CD4-positive, CD25-positive, alpha-beta regulatory T cell (primary cell): ENCODE results near the gene KRTAP4-1. TPM values are rescaled to one million over a fixed set of nuclear protein-coding genes. Genes with fewer than 3 reads are reported as not detected.

Experiments used
- ATAC-seq, 2 donors: fragments of 150-1000 bp; cut with Tn5 transposase; one replicate each; pipeline ENCODE4 v1.10.0; 2021; ENCODE audit warnings: low read depth in 2 of 2, moderate number of reproducible peaks in 2 of 2, moderate library complexity in 1 of 2
- DNase-seq, 3 donors: peaks; one replicate each; pipeline versions ENCODE4 v3.0.0 to v3.0.0-alpha.2; 2012 to 2022; ENCODE audit warnings: mixed read lengths in 1 of 3
- H3K27ac ChIP-seq: one replicate; pipeline ENCODE4 v1.7.0; 2013; ENCODE audit warnings: mild to moderate bottlenecking, low read length; ENCODE audit not compliant: insufficient read depth, poor library complexity, severe bottlenecking
- H3K27me3 ChIP-seq: one replicate; pipeline ENCODE4 v1.7.0; 2013; ENCODE audit warnings: low read length; ENCODE audit not compliant: control insufficient read depth, insufficient read depth
- H3K36me3 ChIP-seq: one replicate; pipeline ENCODE4 v1.7.0; 2013; ENCODE audit warnings: mild to moderate bottlenecking, low read length, moderate library complexity; ENCODE audit not compliant: control insufficient read depth, insufficient read depth
- H3K4me1 ChIP-seq: 2 replicates; pipeline ENCODE4 v1.7.0; 2013; ENCODE audit warnings: mild to moderate bottlenecking, low read length; ENCODE audit not compliant: insufficient read depth, control insufficient read depth, poor library complexity, severe bottlenecking
- H3K4me3 ChIP-seq: one replicate; pipeline ENCODE4 v1.7.0; 2013; ENCODE audit warnings: low read depth, mild to moderate bottlenecking, low read length, moderate library complexity
- H3K9me3 ChIP-seq, 2 experiments: 1 replicate in 1 of 2; 2 replicates in 1 of 2; pipeline ENCODE4 v1.7.0; 2013; ENCODE audit warnings: low read length in 2 of 2, mild to moderate bottlenecking in 1 of 2, moderate library complexity in 1 of 2; ENCODE audit not compliant: control insufficient read depth in 2 of 2
- H3K27ac Mint-ChIP-seq, 3 donors: one replicate each; pipeline ENCODE4 v1.8.0; 2020 to 2022; ENCODE audit warnings: mild to moderate bottlenecking in 3 of 3, mixed read lengths in 3 of 3, moderate library complexity in 2 of 3
- H3K27me3 Mint-ChIP-seq: one replicate; pipeline ENCODE4 v1.8.0; 2022; ENCODE audit warnings: mild to moderate bottlenecking, mixed read lengths
- H3K36me3 Mint-ChIP-seq: one replicate; pipeline ENCODE4 v1.8.0; 2020; ENCODE audit warnings: mixed read lengths
- H3K4me1 Mint-ChIP-seq, 4 donors: one replicate each; pipeline ENCODE4 v1.8.0; 2020 to 2022; ENCODE audit warnings: mixed read lengths in 4 of 4, mild to moderate bottlenecking in 1 of 4
- H3K4me3 Mint-ChIP-seq, 4 donors: one replicate each; pipeline ENCODE4 v1.8.0; 2020 to 2022; ENCODE audit warnings: mild to moderate bottlenecking in 4 of 4, mixed read lengths in 4 of 4, moderate library complexity in 3 of 4
- H3K9me3 Mint-ChIP-seq, 7 donors: one replicate each; pipeline ENCODE4 v1.8.0; 2020 to 2022; ENCODE audit warnings: mixed read lengths in 7 of 7, mild to moderate bottlenecking in 3 of 7, moderate library complexity in 2 of 7
- polyA plus RNA-seq, 4 donors: library from polyadenylated mRNA; unstranded; fragments of 300-500 nt; fragmentation: Illumina TruSeq; gene quantifications; one replicate each; pipeline ENCODE4 v1.2.3, GENCODE V29; 2021
- total RNA-seq: library from RNA; stranded (reverse); gene quantifications from one replicate; pipeline ENCODE4 v1.2.3, GENCODE V29; 2022

Gene KRTAP4-1
- total and polyA plus RNA-seq, 5 donors from 2014 or later, result not detected

GRCh38 chr17:41186872-41187271, 2.2 kb upstream of the KRTAP4-1 start:
- Histone ChIP-seq H3K36me3 (no peaks in the 10 kb centered on the region), H3K9me3 (no peaks in the 10 kb centered on the region), H3K4me1 (no peaks in the 10 kb centered on the region), H3K27me3 (peaks cover 13% of the 10 kb centered on the region), H3K4me3 (no peak overlapping the region), H3K27ac (no peak overlapping the region)
- Mint-ChIP-seq H3K36me3 (no peaks in the 10 kb centered on the region), H3K27me3 (peaks cover 30% of the 10 kb centered on the region), H3K4me3 (no peak overlapping the region), H3K4me1 (no peaks in the 10 kb centered on the region), H3K9me3 (peaks cover 0 to 2% (median 0%) of the 10 kb centered on the region in 7 donors), H3K27ac (no peak overlapping the region)
- ATAC-seq, result no peak
- DNase-seq, result no peak

GRCh38 chr17:41185001-41185400, 290 bp upstream of the KRTAP4-1 start:
- Mint-ChIP-seq H3K27ac (no peak overlapping the region), H3K9me3 (peaks cover 0 to 1% (median 0%) of the 10 kb centered on the region in 7 donors), H3K4me3 (no peak overlapping the region), H3K36me3 (no peaks in the 10 kb centered on the region), H3K4me1 (no peaks in the 10 kb centered on the region), H3K27me3 (peaks cover 15% of the 10 kb centered on the region)
- no peak overlapping the region for H3K27ac ChIP-seq
- H3K27me3 ChIP-seq, result peaks cover 6% of the 10 kb centered on the region
- H3K36me3 ChIP-seq, result no peaks in the 10 kb centered on the region
- H3K4me1 ChIP-seq, result no peaks in the 10 kb centered on the region
- H3K9me3 ChIP-seq, result no peaks in the 10 kb centered on the region
- no peak overlapping the region for H3K4me3 ChIP-seq
- DNase-seq (no peak), ATAC-seq (no peak)

- peaks cover 4% of the 10 kb centered on the region for H3K27me3 ChIP-seq
- H3K27ac ChIP-seq, result no peak overlapping the region
- Mint-ChIP-seq H3K27me3 (peaks cover 19% of the 10 kb centered on the region), H3K9me3 (peaks cover 0 to 1% (median 0%) of the 10 kb centered on the region in 7 donors), H3K4me3 (no peak overlapping the region), H3K36me3 (no peaks in the 10 kb centered on the region), H3K27ac (peak overlapping the region in 1 of 3 donors; percentile 45), H3K4me1 (peaks cover 0 to 2% (median 0%) of the 10 kb centered on the region in 4 donors)
- H3K4me3 ChIP-seq, result no peak overlapping the region
- no peaks in the 10 kb centered on the region for H3K36me3 ChIP-seq
- no peak for ATAC-seq
- no peak for DNase-seq
- H3K4me1 ChIP-seq, result no peaks in the 10 kb centered on the region
- H3K9me3 ChIP-seq, result no peaks in the 10 kb centered on the region
These were observed 5.7 kb downstream of the KRTAP4-1 start for GRCh38 chr17:41178843-41179616.

GRCh38 chr17:41178341-41178740, 6.4 kb downstream of the KRTAP4-1 start:
- peaks cover 0 to 1% (median 0%) of the 10 kb centered on the region in 7 donors for H3K9me3 Mint-ChIP-seq
- H3K36me3 Mint-ChIP-seq, result no peaks in the 10 kb centered on the region
- no peaks in the 10 kb centered on the region for H3K9me3 ChIP-seq
- peaks cover 19% of the 10 kb centered on the region for H3K27me3 Mint-ChIP-seq
- H3K4me3 ChIP-seq, result no peak overlapping the region
- no peaks in the 10 kb centered on the region for H3K4me1 ChIP-seq
- H3K4me3 Mint-ChIP-seq, result no peak overlapping the region
- no peaks in the 10 kb centered on the region for H3K36me3 ChIP-seq
- H3K4me1 Mint-ChIP-seq, result peaks cover 0 to 4% (median under 1%) of the 10 kb centered on the region in 4 donors
- H3K27me3 ChIP-seq, result peaks cover 4% of the 10 kb centered on the region
- H3K27ac ChIP-seq, result no peak overlapping the region
- peak; percentile 40 to 55 for ATAC-seq
- DNase-seq, result no peak
- no peak overlapping the region for H3K27ac Mint-ChIP-seq

- Histone ChIP-seq H3K27me3 (peaks cover 4% of the 10 kb centered on the region), H3K27ac (no peak within 1 kb of the TSS), H3K36me3 (no peaks in the 10 kb centered on the region), H3K4me1 (no peaks in the 10 kb centered on the region), H3K4me3 (no peak within 1 kb of the TSS), H3K9me3 (no peaks in the 10 kb centered on the region)
- H3K36me3 Mint-ChIP-seq, result no peaks in the 10 kb centered on the region
- peaks cover 0 to 1% (median 0%) of the 10 kb centered on the region in 7 donors for H3K9me3 Mint-ChIP-seq
- no peak within 1 kb of the TSS for H3K4me3 Mint-ChIP-seq
- H3K4me1 Mint-ChIP-seq, result peaks cover 0 to 5% (median 2%) of the 10 kb centered on the region in 4 donors
- ATAC-seq, result no peak
- DNase-seq, result no peak
- peak within 1 kb of the TSS in 1 of 3 donors; percentile 5 for H3K27ac Mint-ChIP-seq
- H3K27me3 Mint-ChIP-seq, result peaks cover 14% of the 10 kb centered on the region
These were observed 6.9 kb downstream of the KRTAP4-1 start, which contains the start of gene KRTAP4-2 for GRCh38 chr17:41177727-41178271. KRTAP4-2 (minus strand) TSS chr17:41178221; CDS start chr17:41178164, 57 bp downstream.

GRCh38 chr17:41176744-41177387, 7.8 kb downstream of the KRTAP4-1 start:
- Mint-ChIP-seq H3K27me3 (peaks cover 14% of the 10 kb centered on the region), H3K36me3 (no peaks in the 10 kb centered on the region), H3K4me3 (no peak overlapping the region), H3K4me1 (peaks cover 0 to 5% (median 2%) of the 10 kb centered on the region in 4 donors), H3K9me3 (no peaks in the 10 kb centered on the region), H3K27ac (no peak overlapping the region)
- no peak overlapping the region for H3K4me3 ChIP-seq
- H3K36me3 ChIP-seq, result no peaks in the 10 kb centered on the region
- peaks cover 6% of the 10 kb centered on the region for H3K27me3 ChIP-seq
- H3K27ac ChIP-seq, result no peak overlapping the region
- H3K4me1 ChIP-seq, result no peaks in the 10 kb centered on the region
- DNase-seq, result no peak
- no peaks in the 10 kb centered on the region for H3K9me3 ChIP-seq
- no peak for ATAC-seq

GRCh38 chr17:41171886-41172285, 12.8 kb downstream of the KRTAP4-1 start:
- peaks cover 17% of the 10 kb centered on the region for H3K27me3 Mint-ChIP-seq

More at GRCh38 chr17:41171886-41172285, 12.8 kb downstream of the KRTAP4-1 start:
- Histone ChIP-seq H3K9me3 (no peaks in the 10 kb centered on the region), H3K4me3 (no peak overlapping the region), H3K4me1 (no peaks in the 10 kb centered on the region), H3K27me3 (peaks cover 6% of the 10 kb centered on the region), H3K36me3 (no peaks in the 10 kb centered on the region), H3K27ac (no peak overlapping the region)
- ATAC-seq, result no peak
- DNase-seq, result no peak
- Mint-ChIP-seq H3K4me3 (no peak overlapping the region), H3K36me3 (no peaks in the 10 kb centered on the region), H3K27ac (no peak overlapping the region), H3K4me1 (peaks cover 0 to 5% (median 2%) of the 10 kb centered on the region in 4 donors), H3K9me3 (no peaks in the 10 kb centered on the region)
